IPS DF 19.7 (cell line): Measurements from ENCODE around the gene PDE1A.

Source experiments
- DNase-seq: peaks from one replicate; pipeline ENCODE4 v3.0.0-alpha.2; 2013; ENCODE audit warnings: low read depth, low spot score

Gene PDE1A

DNA sequence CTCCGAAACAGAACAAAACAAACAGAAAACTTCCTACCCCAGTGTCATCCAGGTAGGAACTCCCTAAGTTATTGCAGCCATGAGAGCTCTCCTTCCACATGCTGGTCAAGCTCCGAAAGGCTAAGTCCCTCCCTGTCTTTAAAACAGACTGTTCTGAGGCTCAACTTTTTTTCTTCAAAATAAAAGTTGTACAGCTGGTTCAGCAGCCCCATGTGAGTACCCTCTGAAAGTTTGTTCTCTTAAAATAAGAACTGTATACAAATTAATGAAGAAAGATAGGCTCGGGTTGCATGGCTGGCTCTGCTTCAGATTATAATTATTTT is at the start of gene PDE1A:
TSS of gene PDE1A (minus strand) at position 119 of the 323 bp plus-strand sequence.
- DNase-seq: no peak

DNA sequence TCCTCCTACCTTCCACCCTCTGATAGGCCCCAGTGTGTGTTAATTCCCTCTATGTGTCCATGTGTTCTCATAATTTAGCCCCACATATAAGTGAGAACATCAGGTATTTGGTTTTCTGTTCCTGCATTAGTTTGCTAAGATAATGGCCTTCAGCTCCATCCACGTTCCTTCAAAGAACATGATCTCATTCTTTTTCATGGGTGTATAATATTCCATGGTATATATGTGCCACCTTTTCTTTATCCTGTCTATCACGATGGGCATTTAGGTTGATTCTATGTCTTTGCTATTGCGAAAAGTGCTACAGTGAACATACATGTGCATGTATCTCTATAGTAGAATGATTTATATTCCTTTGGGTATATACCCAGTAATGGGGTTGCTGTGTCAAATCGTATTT is 46.8 kb upstream of the PDE1A start:
- DNase-seq: no peak

DNA sequence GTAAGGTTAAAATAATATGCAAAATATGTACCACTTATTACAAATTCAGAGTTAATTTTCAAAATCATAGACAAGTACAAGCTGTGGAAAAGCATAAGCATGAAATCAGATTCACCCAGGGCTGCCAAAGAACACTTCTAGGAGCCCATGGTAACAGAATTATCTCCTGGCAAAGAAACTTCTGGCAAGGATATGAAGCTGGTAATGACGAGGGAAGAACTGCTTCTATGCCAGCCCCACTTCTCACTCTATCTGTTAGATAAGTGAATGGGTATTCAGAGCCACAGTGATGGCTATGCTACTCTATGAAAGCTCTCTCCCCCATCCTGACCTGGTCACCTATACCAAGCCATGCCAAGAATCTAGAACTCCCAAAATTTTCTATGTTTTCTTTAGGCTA is 36.9 kb upstream of the PDE1A start:
- DNase-seq: no peak

DNA sequence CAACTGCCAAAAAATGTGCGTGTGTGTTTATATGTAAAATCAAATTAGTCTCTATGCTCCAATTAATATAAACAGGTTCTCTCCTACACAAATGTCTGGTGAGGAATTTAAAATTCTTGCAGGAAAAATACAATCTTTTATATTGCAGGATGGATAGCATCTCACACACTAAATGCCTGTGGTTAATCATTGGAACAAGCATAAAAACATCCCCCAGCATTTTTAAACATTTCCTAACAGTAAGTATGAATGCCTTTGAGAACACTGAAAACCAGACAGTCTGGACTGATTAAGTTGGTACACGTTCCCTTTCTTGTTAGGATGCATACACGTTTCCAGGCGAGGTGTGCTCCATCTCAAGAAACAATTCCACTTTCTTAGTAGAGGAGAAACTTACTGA is 29.9 kb upstream of the PDE1A start:
- no peak for DNase-seq

DNA sequence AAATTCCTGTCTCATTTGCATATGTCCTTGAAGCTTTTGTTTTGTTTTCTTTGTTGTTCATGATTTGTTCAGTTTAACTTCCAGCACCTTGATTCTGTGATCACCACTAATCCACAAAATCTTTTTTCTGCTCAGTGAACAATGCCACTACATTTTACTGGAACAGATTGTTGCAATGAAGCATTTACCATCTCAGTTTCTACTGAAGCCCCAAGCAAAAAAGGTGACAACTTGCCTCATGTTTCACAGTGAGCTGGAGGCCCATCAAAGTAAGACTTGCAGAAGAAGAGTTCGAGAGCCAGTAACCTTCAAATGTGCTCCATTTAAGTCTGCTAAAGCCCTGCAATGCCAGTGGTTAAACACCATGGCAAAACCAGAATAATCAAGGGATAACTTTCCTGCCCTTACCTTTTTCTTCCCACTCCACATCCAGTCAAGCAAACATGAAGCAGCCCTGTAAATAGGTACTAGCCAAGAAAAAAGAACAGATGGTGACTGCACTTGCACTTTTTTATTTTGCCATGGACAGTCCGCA is 25.7 kb upstream of the PDE1A start:
- DNase-seq: no peak

DNA sequence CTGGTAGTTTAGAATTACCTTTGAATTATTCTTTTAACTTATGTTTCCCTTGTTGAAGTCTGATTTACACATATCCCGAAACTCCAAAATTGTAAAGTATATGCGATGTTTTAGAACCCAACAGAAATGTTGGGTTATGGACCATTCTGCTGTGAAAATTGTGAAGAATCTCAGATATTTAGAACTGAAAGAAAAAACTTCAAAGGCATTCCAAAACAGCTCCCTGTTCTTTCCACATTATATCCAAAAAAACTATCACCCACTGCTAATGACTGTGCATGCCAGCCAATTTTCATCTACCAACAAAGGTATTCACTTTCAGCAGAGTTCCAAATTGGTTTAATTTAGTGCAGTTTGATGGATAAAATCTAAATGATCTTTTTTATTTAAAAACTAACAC is 21.5 kb upstream of the PDE1A start:
- no peak for DNase-seq

DNA sequence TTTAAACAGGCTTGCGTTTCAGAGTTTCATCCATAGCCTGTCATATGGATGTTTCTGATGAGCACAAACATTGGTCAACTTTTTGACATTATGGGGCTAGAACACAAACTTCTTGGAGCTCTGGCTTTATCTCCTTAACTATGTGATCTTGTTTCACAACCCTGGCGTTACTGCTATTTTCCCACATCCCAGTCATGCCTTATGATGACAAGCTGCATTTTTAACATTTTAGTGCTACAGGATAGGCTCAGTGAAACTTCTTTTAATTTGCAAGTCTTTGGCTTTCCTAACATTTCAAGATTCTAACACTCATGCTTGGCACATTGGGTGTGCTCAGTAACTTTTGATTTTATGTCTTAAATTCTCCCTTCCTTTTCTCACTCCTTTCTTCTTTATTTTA is 21.0 kb upstream of the PDE1A start:
- DNase-seq: no peak

DNA sequence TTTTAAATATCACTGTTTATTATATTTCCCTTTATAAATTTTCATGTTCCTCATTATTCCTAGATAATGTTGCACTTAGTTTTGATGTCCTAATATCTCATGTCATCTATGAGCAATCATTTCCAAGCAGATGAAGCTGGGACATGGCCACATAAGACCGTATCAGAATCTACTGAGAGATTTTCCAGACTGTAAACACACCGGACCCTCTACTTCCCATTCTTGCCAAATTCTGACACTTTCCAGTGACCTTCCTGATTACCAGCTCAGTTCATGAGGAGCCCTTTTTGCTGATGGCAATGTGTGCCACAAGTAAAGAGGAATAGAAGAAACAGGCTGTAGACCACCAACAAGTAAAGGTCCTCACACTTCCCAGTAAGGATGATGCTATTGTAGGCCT is 20.3 kb upstream of the PDE1A start:
- DNase-seq: no peak

DNA sequence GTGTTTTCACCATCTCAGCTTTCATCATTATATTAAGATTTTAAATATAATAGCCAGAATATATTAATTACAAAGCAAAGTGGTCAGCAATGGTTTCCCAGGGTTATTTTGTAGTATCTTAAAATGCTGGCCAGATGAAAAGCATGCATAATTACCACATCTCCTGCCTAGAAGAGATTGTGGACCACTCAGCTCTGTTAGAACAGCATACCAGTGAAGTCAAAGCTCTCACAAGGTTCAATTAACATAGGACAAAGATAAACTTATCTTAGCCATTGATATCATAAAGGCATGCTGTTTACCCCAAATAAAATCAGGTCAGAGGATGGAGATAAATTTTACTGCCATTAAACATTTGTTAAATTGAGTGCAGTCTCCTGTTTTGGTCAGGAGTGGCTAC is 19.3 kb upstream of the PDE1A start:
- DNase-seq: no peak

DNA sequence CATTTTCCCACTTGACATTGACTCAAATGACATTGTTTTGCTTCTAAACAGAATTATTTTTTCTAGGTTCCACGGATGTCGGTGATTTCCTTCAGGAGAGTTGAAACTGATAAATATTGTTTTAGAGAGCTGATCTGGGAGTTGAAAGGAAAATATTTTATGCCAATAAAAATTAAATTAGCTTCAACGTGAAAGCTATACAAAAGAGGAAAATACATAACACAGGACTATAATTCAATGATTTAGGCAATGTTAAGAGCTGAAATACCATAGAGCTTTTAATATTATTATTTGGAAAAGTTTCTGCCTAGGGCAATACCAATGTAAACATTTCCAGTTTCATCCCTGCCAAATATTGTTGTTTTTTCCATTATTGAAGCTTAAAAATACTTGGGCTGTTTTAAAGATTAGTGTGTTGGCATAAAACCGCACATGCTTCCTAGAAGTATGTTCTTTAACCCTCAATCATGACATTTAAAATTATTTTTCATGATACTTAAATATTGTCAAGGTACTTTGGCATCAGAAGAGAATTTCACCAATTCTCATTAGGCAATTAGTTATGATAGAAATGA is 18.6 kb upstream of the PDE1A start:
- no peak for DNase-seq

DNA sequence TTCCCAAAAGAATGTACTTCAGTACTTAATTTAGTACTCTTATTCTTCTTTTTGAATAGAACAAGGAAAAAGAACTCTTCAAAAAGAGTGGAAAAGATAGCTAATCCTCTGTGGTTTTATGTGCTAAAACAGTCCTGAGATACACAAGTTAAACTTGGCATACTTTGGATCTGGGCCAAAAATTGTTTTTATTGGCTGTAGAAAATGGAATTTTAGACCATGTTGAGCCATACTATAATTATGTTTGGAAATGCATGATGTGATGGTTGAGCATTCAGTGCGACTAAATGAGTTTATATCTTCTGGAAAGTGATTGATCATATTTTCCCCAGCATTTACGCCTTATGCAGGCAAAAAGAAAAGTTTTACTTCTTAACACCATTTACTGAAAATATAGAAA is 18.0 kb upstream of the PDE1A start:
- no peak for DNase-seq

DNA sequence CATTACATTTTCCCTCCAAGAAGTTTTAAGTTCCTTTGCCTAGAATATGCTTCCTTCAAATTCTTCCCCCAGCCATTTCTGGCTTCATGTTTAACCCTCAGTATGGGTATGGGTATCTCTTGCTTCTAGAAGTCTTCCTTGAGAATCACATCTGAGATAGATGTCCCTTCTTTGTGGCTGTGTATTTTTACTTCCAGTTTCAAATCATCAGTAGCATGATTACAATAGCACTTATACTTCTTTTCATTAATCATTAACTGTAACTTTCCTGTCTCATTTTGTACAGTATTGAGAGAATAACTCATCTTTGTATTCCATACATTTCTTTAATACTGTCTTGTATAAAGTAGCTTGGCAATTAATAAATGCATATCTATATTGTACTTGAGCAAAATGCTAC is 17.3 kb upstream of the PDE1A start:
- DNase-seq: no peak

DNA sequence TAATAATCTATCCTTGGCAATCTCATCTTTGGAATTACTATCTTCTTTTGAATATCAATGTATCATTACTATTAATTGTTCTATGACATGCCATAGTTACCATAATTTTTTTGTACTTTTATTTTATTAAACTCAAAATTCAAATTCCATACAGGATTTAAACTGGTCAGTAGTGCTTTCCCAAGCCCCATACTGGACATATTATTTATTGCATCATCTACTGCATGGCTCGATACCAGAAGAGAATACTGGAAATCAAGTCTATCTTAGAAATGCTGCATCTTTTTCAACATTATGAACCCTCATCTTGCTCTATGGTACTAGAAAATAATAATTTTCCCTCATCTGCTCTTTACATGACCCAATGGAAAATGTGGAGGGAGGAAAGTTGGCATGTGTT is 9.4 kb upstream of the PDE1A start:
- DNase-seq: no peak

DNA sequence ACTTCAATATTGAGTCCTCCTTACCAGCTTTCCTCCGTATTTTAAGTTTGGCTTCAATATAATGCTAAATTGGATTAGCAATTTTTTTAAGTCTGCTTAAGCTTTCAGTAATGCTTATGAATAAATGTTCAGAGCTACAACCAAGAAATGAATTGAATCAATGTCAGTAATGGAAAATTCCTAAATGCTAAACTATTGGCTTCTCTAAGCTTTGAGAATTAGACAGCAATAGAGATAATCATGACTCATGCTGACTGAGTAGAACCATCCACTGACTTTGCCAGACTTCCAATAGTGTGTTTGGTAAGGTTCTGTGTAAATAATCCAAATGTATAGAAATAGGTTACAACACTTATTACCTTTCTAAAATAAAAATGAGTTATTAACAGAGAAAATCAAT is 8.9 kb upstream of the PDE1A start:
- no peak for DNase-seq

DNA sequence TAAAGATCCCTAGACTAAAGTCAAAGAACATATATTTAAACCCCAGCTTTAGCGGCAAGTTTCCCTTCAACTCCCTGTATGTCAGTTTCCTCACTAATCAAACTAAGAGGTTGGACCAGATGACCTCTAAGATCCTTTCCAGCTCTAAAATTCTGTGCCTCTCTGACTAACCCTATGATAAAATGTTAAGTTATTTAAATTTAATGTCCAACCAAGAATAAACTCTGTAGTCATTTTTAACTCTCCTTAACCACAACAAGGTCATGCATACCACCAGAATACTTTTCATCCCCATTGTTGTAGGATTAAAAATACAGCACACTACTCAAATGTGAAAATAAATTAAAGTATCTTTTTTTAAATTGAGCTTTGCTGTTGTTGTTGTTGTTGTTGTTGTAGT is 5.2 kb upstream of the PDE1A start:
- no peak for DNase-seq

DNA sequence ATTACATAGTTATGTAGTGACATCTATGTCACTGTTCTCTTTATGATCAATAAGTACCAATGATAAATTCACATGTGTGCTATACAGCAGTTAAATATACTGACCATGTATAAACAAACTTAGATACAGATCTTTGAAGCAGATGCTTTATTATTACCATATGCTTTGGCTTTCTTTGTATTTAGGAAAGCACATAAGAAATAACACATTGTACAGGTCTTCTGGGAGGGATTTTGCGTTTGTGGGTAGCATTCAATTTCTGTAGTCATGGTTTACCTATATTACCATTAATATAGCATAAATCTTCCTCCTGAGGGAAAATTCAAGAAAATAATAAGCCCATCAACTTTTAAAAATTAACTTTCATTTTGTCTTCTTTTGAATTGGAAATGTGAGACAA is 1.6 kb upstream of the PDE1A start:
- DNase-seq: no peak

DNA sequence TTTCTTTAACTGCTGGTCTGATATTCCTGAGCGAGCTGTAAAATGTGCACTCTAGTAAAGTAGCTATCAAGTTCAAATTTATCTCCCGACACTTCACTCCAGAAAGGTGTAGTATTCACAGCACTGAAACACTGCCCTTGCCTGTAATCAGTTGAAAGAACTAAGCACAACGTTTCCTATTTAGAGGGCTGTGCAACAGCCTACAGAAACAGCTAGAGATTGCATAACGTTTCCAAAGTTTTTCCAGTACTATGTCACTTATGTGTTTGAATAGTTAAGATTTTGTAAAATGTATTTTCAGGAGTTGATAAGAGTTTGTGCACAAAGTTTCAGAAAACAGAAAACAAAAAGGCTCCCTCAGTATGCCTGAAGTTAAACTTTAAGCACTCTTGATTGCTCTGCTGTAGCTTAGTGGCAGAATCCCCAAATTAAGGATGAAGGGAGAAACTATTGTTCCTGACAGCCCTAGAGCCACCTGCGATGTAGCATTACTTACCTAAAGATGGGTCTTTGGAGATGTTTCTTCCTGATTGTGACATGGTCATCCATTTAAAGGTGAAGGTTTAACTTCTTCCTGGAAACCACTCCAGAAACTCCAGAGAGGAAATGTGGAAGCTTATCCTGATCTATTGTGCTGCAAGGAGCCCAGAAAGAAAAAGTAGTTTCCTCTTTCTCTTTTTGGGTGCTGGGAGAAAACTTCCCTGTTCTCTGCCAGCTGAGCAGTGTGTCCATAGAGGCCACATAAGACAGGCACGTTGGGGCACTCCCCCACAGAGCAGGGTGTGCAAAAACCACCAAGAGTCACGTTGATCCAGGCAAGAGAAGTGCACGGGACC is 536 bp downstream of the PDE1A start:
- no peak for DNase-seq

DNA sequence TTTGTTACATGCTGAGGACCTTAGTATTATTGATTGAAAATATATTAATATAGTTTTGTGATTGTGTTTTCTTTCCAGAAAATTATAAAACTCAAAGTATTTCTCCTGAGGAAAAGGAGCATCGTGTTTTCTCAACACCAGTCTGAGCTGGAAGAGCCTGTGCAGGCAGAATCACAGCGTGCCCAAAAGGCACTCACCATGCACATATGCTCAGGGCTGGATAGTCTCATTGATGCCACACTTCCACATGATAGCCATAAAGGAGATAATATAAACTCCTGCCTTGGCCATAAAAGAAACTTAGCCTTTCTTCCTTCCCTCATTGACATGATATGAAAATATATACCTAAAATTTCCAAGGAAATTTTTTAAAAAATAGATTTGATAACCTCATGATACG is 4.0 kb downstream of the PDE1A start:
- DNase-seq: no peak

DNA sequence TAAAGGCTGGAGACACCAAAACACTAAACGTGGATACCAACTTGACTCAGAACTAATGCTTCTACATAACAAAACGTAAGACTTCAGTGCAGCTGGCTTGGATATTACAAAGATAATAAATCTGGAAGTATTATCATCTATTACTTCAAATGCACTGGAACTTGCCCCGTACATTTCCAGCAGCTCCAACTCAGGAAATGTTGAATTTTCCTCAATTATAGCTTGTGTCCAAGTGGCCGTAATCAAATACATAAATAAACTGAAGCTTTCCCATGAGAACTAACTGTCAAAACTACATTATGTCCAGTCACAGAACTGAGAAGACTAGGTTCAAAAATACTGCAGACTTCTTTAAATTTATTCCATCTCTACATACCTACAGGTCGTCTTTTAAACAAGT is 6.2 kb downstream of the PDE1A start:
- no peak for DNase-seq

DNA sequence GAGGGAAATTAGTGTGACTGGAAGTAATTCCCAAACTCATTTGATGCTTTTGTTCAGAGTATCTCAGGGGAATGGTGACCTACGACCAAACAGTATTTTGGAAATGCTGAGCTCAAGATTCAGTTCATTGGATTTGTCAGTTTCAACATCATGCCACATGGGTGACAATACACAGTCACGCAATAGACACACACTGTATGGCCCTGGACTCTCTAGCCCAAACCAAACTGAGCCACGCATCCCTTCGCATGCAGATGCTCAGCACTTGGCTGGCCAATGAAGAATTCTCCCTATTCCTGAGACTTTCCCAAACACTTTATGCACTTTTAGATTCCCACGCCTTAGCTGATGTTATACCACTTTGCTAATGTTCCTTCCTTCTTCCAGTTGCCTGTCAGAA is 10.0 kb downstream of the PDE1A start:
- DNase-seq: no peak

DNA sequence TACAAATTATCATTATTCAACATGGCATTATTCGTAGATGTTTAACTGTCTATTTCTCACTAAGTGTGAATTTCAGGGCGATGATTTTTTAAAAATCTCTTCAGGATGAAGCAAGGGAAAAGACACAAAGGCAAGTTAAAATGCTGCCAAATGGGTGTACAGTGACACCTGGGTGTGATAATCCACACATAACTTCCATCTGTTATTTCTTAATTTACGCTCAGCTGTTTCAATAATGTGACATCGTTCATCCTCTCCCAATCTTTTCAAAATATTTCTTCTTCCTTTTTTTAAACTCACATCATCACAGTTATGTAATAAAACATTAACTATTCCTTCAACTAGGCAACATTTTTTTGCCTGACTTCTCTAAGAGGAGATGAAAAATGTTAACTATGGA is 10.6 kb downstream of the PDE1A start:
- DNase-seq: no peak

DNA sequence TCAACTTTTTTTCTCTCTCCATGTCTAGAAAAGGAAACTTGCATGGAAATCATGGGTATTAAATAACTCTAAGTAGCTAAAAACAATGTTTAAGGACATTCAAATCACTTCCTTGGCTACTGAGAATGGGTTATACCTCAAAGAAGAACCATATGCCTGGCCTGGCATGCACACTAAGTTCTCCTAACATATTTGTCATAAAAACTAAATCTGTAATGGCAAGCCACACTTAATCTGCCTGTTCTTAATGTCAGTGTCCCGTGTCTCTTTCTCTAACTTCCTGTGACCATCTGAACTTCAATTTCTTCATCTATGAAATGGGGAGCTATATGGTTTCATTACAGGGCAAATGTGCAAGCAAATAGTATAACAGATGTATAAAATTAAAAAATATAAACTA is 11.1 kb downstream of the PDE1A start:
- no peak for DNase-seq

DNA sequence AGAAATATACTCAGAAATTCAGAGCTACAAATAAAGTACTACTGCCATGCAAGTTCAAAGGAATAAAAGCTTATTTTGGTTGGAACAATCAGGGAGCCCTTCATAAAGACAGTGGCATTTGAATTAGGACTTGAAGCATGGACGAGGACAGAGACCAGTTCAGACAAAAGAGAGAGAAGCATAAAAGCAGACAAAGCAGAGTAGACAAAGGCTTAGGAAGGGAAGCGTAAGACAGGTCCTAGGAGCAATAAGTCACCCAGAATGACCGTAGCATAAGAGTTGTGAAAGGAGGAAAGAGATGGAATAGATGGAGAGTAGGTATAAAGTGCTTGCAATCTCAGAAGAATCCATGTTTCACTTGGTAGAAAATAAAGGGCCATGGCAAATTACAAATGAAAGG is 14.0 kb downstream of the PDE1A start:
- DNase-seq: no peak

DNA sequence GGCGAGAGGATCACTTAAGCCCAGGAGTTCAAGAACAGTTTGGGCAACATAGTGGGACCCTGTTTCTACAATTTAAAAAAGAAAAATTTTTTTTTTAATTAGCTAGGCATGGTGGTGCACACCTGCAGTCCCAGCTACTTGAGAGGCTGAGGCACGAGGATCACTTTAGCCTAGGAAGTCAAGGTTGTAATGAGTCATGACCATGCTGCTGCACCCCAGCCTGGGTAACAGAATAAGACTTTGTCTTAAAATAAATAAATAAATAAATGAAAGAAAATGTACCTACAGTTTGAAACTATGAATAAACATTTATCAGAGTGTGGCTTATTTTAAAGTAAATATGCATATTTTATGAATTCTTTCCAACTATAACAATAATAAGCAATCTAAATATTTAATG is 16.7 kb downstream of the PDE1A start:
- DNase-seq: no peak
